ENCODE data around the gene JAKMIP1. TPM values are rescaled to one million over a fixed set of nuclear protein-coding genes. Genes with fewer than 3 reads are reported as not detected.

JAKMIP1 gene
- total and polyA plus RNA-seq, 9 donors = 0.33 to 1.00 (median 0.56) TPM; not detected in 1

DNA sequence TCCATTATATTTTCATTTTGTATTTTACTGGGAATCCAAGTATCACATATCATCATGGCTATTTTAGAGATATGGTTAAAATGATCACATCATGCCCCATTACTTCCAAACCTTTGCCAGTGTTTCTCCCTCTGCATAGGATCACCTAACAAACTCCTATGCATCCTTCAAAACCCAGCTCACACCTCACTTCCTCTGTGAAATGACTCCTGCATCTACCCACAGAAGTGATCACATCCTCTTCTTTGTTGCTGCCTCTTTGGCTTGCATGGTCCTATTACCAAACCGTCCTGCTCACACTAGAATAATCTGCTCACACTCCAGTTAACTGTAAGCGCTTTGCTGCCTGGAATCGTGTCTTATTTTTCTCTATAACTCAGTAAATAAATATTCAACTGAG lies 107.4 kb downstream of the JAKMIP1 start:
- DNase-seq = no peak
- intact Hi-C loops (cut with DNase I) = no loop called here
- H3K4me1 ChIP-seq (ENCODE audit: insufficient read depth) = no peaks in the 10 kb centered on the region
- WGBS, 3 donors = 64 to 83% (median 78%) methylated on average over 3 of the region's 3 CpGs
- no peaks in the 10 kb centered on the region for H3K9me3 ChIP-seq
- H3K4me3 ChIP-seq = no peak overlapping the region
- TF ChIP-seq, protein P1, sequence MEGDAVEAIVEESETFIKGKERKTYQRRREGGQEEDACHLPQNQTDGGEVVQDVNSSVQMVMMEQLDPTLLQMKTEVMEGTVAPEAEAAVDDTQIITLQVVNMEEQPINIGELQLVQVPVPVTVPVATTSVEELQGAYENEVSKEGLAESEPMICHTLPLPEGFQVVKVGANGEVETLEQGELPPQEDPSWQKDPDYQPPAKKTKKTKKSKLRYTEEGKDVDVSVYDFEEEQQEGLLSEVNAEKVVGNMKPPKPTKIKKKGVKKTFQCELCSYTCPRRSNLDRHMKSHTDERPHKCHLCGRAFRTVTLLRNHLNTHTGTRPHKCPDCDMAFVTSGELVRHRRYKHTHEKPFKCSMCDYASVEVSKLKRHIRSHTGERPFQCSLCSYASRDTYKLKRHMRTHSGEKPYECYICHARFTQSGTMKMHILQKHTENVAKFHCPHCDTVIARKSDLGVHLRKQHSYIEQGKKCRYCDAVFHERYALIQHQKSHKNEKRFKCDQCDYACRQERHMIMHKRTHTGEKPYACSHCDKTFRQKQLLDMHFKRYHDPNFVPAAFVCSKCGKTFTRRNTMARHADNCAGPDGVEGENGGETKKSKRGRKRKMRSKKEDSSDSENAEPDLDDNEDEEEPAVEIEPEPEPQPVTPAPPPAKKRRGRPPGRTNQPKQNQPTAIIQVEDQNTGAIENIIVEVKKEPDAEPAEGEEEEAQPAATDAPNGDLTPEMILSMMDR (IDR thresholded peaks at IDR 0.05) = no peak
- TF ChIP-seq POLR2A (IDR thresholded peaks at IDR 0.05) = no peak
- TF ChIP-seq EP300 (IDR thresholded peaks at IDR 0.05) = no peak
- no peak overlapping the region for H3K27ac ChIP-seq
- no peaks in the 10 kb centered on the region for H3K27me3 ChIP-seq
- no peaks in the 10 kb centered on the region for H3K36me3 ChIP-seq

DNA sequence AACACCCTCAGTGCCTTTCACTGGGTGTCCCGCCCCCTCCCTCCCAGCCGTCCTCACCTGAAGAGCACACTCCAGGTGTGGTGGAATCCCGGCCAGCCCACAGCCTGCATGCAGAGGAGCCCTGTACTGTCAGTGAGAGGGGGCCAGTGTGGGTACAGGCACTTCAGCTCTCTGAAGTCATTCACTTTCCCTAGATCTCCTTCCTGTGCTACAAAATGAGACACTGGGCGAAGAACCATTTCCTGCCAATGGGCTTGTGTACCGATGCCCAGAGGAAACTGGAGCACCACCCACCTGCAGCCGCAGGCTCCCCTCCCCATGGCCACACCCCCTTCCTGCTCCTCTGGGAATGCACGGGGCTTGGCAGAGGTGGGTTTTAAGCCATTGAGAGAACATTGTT lies 108.2 kb downstream of the JAKMIP1 start:
- no peak for DNase-seq
- Histone ChIP-seq H3K4me1 (ENCODE audit: insufficient read depth) (no peaks in the 10 kb centered on the region), H3K36me3 (no peaks in the 10 kb centered on the region), H3K27ac (no peak overlapping the region), H3K27me3 (no peaks in the 10 kb centered on the region), H3K4me3 (no peak overlapping the region), H3K9me3 (no peaks in the 10 kb centered on the region)
- WGBS, 3 donors = 41 to 63% (median 53%) methylated on average over 7 of the region's 7 CpGs
- TF ChIP-seq, protein P1 (IDR thresholded peaks at IDR 0.05) = no peak
- TF ChIP-seq EP300 (IDR thresholded peaks at IDR 0.05) (no peak), POLR2A (IDR thresholded peaks at IDR 0.05) (no peak)
- intact Hi-C loops (cut with DNase I) = no loop called here

- Histone ChIP-seq H3K4me1 (ENCODE audit: insufficient read depth) (no peaks in the 10 kb centered on the region), H3K9me3 (no peaks in the 10 kb centered on the region), H3K4me3 (no peak overlapping the region), H3K27ac (no peak overlapping the region), H3K36me3 (no peaks in the 10 kb centered on the region), H3K27me3 (no peaks in the 10 kb centered on the region)
- DNase-seq = no peak
- WGBS, 3 donors = 70 to 82% (median 72%) methylated on average over 3 of the region's 3 CpGs
- TF ChIP-seq EP300 (IDR thresholded peaks at IDR 0.05) (no peak), POLR2A (IDR thresholded peaks at IDR 0.05) (no peak)
- TF ChIP-seq, protein P1 (IDR thresholded peaks at IDR 0.05) = no peak
- intact Hi-C loops (cut with DNase I) = no loop called here
Observed at GRCh38 chr4:6090931-6091330, 109.4 kb downstream of the JAKMIP1 start.

DNA sequence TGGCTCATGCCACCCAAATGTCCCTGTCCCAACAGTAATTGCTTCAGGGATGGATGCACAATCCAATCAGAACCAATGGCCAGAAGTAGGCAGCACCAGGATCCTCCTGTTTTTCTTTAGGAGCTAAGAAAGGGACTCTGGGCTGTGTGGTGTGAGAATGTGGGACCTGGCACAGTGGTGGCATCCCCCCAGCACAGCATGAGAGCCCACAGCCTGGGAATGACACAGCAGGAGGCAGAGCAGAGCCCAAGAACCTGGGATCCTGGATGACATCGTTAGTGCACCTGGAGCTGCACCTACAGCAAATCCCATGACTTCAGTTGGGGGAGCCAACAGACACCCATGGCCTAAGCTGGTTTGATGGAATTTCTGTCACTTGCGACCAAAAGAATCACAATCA lies 111.4 kb downstream of the JAKMIP1 start:
- no peaks in the 10 kb centered on the region for H3K27me3 ChIP-seq

More for the DNA sequence above, 111.4 kb downstream of the JAKMIP1 start:
- TF ChIP-seq, protein P1 (IDR thresholded peaks at IDR 0.05) = no peak
- no peak for TF ChIP-seq POLR2A (IDR thresholded peaks at IDR 0.05)
- TF ChIP-seq EP300 (IDR thresholded peaks at IDR 0.05) = no peak
- no peak for DNase-seq
- 89 to 97% (median 93%) methylated on average over 2 of the region's 2 CpGs for WGBS, 3 donors
- Histone ChIP-seq H3K9me3 (no peaks in the 10 kb centered on the region), H3K4me1 (ENCODE audit: insufficient read depth) (no peaks in the 10 kb centered on the region), H3K27ac (no peak overlapping the region), H3K36me3 (no peaks in the 10 kb centered on the region), H3K4me3 (no peak overlapping the region)
- intact Hi-C loops (cut with DNase I) = no loop called here
